ENCODE results near the gene SVOP. TPM values are rescaled to one million over a fixed set of nuclear protein-coding genes. Genes with fewer than 3 reads are reported as not detected.

The SVOP gene
- total RNA-seq, 4 donors from 2014 or later, result 0.07 to 0.13 (median 0.08) TPM; not detected in 1

GRCh38 chr12:108948367-108948766 is 72.5 kb downstream of the SVOP start:
- Histone ChIP-seq H3K27ac (no peak overlapping the region), H3K27me3 (no peaks in the 10 kb centered on the region), H3K9me3 (peaks cover 0 to 13% (median 0%) of the 10 kb centered on the region in 3 donors), H3K4me3 (no peak overlapping the region), H3K4me1 (peaks cover 0 to 11% (median 0%) of the 10 kb centered on the region in 3 donors), H3K36me3 (no peaks in the 10 kb centered on the region)
- ATAC-seq, result no peak
- TF ChIP-seq POLR2A (IDR thresholded peaks at IDR 0.05) (no peak), POLR2AphosphoS5 (IDR thresholded peaks at IDR 0.05) (no peak), EP300 (IDR thresholded peaks at IDR 0.05) (no peak)
- TF ChIP-seq, protein P1, sequence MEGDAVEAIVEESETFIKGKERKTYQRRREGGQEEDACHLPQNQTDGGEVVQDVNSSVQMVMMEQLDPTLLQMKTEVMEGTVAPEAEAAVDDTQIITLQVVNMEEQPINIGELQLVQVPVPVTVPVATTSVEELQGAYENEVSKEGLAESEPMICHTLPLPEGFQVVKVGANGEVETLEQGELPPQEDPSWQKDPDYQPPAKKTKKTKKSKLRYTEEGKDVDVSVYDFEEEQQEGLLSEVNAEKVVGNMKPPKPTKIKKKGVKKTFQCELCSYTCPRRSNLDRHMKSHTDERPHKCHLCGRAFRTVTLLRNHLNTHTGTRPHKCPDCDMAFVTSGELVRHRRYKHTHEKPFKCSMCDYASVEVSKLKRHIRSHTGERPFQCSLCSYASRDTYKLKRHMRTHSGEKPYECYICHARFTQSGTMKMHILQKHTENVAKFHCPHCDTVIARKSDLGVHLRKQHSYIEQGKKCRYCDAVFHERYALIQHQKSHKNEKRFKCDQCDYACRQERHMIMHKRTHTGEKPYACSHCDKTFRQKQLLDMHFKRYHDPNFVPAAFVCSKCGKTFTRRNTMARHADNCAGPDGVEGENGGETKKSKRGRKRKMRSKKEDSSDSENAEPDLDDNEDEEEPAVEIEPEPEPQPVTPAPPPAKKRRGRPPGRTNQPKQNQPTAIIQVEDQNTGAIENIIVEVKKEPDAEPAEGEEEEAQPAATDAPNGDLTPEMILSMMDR (IDR thresholded peaks at IDR 0.05), result no peak

DNA sequence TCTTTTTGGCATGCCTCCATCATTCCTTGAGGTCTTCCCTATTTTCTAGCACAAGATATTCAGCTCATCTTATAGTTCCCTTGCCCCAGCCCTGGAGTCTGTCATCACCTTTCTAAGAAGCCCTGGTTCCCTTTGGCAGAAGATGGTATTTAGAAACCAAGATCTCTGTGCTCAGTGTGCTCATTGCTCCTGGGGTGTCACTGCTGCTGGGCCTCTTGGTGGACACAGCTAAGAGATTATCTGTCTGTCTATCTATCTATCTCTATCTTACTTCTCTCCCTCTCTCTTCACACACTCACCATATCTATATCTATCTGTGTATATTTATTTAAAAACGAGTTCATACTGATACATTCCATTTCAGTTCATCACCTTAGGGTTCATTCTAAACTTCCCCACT is 73.8 kb downstream of the SVOP start:
- no peaks in the 10 kb centered on the region for H3K27me3 ChIP-seq
- peaks cover 0 to 11% (median 0%) of the 10 kb centered on the region in 3 donors for H3K4me1 ChIP-seq
- 63 to 86% methylated on average over 1 of the region's 1 CpG for WGBS, 2 donors (ENCODE audit: low coverage in 1 of 2)
- TF ChIP-seq, protein P1 (IDR thresholded peaks at IDR 0.05), result no peak
- TF ChIP-seq POLR2AphosphoS5 (IDR thresholded peaks at IDR 0.05), result no peak
- no peak for TF ChIP-seq EP300 (IDR thresholded peaks at IDR 0.05)
- TF ChIP-seq POLR2A (IDR thresholded peaks at IDR 0.05), result no peak
- ATAC-seq, result no peak
- peaks cover 0 to 13% (median 0%) of the 10 kb centered on the region in 3 donors for H3K9me3 ChIP-seq
- no peak overlapping the region for H3K4me3 ChIP-seq
- H3K36me3 ChIP-seq, result no peaks in the 10 kb centered on the region
- H3K27ac ChIP-seq, result no peak overlapping the region

DNA sequence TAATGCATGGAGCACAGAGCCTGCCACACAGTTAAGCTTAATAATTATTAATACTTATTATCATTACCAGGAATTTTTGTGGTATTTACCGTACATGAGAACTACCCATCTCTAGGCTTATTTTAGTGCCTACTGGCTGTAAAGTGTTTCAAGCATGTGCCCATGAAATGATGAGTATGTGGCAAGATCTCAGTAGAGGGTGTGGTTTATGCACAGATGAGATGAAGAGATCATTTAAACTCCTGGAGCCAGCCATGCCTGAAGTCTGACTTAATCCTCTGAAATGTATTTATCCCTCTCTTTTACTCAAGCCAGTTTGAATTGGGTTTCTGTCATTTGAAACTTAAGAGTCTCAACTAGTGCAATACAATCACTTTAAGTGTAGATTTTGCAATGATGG is 80.7 kb downstream of the SVOP start:
- H3K36me3 ChIP-seq, result no peaks in the 10 kb centered on the region
- no peak overlapping the region for H3K27ac ChIP-seq
- WGBS, 2 donors (ENCODE audit: low coverage in 1 of 2), result 19 to 86% methylated on average over 1 of the region's 1 CpG
- TF ChIP-seq EP300 (IDR thresholded peaks at IDR 0.05) (no peak), POLR2A (IDR thresholded peaks at IDR 0.05) (no peak), POLR2AphosphoS5 (IDR thresholded peaks at IDR 0.05) (no peak)
- TF ChIP-seq, protein P1 (IDR thresholded peaks at IDR 0.05), result no peak
- H3K4me1 ChIP-seq, result no peaks in the 10 kb centered on the region
- ATAC-seq, result no peak
- H3K27me3 ChIP-seq, result peaks cover 8% of the 10 kb centered on the region
- H3K4me3 ChIP-seq, result no peak overlapping the region
- no peaks in the 10 kb centered on the region for H3K9me3 ChIP-seq

- H3K9me3 ChIP-seq, result no peaks in the 10 kb centered on the region
- no peak for ATAC-seq
- H3K36me3 ChIP-seq, result no peaks in the 10 kb centered on the region
- TF ChIP-seq POLR2AphosphoS5 (IDR thresholded peaks at IDR 0.05) (no peak), EP300 (IDR thresholded peaks at IDR 0.05) (no peak), POLR2A (IDR thresholded peaks at IDR 0.05) (no peak)
- TF ChIP-seq, protein P1 (IDR thresholded peaks at IDR 0.05), result no peak
- H3K27ac ChIP-seq, result no peak overlapping the region
- WGBS, 2 donors (ENCODE audit: low coverage in 1 of 2), result 50 to 55% methylated on average over 1 of the region's 1 CpG
- no peaks in the 10 kb centered on the region for H3K4me1 ChIP-seq
- H3K27me3 ChIP-seq, result peaks cover 8% of the 10 kb centered on the region
- no peak overlapping the region for H3K4me3 ChIP-seq
Observed at GRCh38 chr12:108939594-108939993, 81.3 kb downstream of the SVOP start.

- Histone ChIP-seq H3K4me3 (no peak overlapping the region), H3K4me1 (no peaks in the 10 kb centered on the region), H3K9me3 (no peaks in the 10 kb centered on the region), H3K27ac (no peak overlapping the region), H3K27me3 (peaks cover 8% of the 10 kb centered on the region), H3K36me3 (no peaks in the 10 kb centered on the region)
- no peak for TF ChIP-seq EP300 (IDR thresholded peaks at IDR 0.05)
- TF ChIP-seq POLR2AphosphoS5 (IDR thresholded peaks at IDR 0.05), result no peak
- no peak for TF ChIP-seq POLR2A (IDR thresholded peaks at IDR 0.05)
- TF ChIP-seq, protein P1 (IDR thresholded peaks at IDR 0.05), result no peak
- WGBS, 2 donors (ENCODE audit: low coverage in 1 of 2), result 89 to 94% methylated on average over 6 to 11 of the region's 13 CpGs
- ATAC-seq, result no peak
Observed at GRCh38 chr12:108938247-108938924, 82.5 kb downstream of the SVOP start.
